ENCODE measurements around the gene IQSEC1.

The IQSEC1 gene

GRCh38 chr3:12995389-12996180 lies 77.6 kb downstream of the IQSEC1 start:
- DNase-seq: no peak

GRCh38 chr3:12994607-12995388 lies 78.4 kb downstream of the IQSEC1 start:
- DNase-seq: peak; percentile 86

GRCh38 chr3:12994357-12994606 lies 78.9 kb downstream of the IQSEC1 start:
- no peak for DNase-seq

DNA sequence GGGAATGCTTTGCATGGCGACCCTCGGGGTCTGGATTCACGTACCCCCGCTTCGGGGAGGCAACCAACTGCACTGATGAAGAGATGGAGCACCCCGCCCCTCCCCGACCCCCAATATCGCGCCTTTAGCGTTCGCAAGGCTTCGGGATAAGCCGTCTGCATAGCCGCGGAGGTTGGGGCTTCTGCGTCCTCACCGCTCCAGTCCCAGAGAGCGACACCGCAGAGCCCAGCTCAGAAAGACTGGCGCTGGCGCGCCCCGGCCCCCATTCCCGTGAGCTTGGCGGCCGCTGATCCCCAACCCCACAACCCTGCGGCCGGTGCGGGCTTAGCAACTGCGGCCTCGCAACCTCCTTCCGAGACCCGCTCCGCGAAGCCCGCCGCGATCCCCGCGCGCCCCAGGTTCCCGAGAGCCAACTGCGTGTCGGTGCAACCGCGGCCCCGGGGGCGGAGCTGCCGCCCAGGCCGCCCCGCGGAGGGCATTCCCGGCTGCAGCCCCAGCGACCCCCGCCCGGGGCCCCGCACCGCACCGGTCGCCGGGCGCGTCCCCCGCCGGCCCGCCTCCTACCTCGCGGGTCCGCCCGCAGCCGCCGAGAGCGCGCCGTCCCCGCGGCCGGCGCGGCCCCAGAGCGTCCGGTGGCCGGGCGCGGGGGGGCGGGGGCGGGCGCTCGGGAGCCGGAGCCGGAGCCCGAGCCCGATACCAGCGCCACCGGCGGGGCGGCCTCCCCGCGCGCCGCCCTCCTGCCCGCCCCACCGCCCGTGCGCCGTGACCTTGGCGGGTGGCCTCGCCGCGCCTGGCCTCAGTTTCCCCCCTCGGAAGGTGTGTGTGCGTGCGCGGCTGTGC lies 79.5 kb downstream of the IQSEC1 start:
- DNase-seq: no peak

DNA sequence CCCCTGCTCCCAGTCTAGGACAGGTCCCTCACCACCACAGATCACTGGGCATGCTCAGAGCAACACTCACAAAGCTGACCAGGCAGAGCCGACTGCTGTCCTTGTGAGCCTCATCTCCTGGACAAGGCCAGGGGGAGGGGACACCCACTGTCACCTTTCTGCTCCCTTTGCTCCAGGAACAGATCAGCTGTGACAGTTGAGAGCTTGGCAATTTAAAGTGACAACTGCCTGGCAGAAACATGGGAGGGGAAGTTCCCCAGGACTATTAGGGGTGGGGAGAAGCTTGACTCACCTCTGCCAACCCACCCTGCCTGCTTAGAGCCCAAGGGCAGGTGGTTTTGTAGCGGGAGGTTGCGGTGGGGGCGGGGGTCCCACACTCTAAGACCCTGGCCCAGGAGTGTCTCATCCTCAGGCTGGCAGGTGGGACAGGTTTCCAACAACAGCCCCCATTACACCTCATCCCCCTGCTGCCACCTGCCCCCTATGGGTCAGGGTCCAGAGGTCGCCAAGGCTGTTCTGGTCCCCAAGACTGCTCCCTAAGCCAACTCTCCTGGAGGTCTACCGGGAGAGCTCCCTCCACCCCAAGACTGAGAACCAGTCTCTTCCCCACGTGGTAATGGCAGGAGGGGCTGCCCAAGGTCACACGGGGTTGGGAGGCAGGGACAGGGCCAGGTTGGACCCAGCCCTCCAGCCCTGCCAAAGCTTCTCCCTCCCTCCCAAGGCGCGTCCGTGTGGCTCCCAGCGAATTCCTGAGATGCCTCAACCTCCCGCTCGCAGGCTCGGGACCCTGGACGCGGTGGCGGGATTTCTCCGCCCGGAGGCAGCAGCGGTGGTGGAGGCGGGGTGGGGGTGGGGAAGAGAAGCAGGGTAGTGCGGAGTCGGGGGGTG lies 80.4 kb downstream of the IQSEC1 start:
- no peak for DNase-seq

DNA sequence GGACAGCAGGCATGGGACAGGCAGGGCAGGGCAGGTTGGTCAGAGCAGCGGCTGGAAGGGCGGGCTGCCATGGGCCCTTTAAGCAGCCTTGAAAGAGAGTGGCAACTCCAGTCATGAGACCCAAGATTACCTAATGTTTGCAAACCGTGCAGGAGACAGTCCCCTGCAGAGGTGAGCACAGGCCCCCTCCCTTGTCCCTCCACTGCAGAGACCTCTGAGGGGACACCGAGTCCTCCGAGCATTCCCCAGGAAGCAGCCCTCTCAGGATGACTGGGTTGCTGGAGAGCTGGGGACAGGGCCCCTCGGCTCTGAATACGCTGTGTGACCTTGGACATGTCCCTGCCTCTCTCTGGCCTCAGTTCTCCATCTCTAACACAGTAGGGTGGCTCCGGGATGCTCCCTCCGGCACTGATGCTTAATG lies 81.4 kb downstream of the IQSEC1 start:
- DNase-seq: no peak

GRCh38 chr3:12991481-12991837 lies 81.8 kb downstream of the IQSEC1 start:
- no peak for DNase-seq

- no peak for DNase-seq
Observed at GRCh38 chr3:12990781-12991480, 82.3 kb downstream of the IQSEC1 start.

GRCh38 chr3:12990306-12990705 lies 82.9 kb downstream of the IQSEC1 start:
- DNase-seq: no peak

GRCh38 chr3:12988728-12989454 lies 84.3 kb downstream of the IQSEC1 start:
- no peak for DNase-seq

DNA sequence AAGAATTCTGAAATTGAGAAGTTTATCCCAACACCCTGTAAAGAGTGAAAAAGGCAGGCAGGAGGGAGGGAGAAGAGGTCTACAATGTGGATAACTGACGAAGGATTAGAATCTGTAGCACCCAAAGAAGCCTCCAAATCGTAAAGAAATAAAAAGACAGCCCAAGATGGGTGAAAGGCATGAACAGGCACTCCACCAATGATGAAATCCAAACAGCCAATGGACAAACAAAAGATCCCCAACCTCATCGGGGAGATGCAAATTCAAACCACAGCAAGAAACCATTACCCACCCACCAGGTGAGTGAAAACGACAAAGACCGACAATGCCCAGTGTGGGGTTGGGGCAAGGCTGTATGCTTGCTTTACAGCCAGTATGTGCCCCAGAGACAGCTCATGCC lies 85.6 kb downstream of the IQSEC1 start:
- no peak for DNase-seq

DNA sequence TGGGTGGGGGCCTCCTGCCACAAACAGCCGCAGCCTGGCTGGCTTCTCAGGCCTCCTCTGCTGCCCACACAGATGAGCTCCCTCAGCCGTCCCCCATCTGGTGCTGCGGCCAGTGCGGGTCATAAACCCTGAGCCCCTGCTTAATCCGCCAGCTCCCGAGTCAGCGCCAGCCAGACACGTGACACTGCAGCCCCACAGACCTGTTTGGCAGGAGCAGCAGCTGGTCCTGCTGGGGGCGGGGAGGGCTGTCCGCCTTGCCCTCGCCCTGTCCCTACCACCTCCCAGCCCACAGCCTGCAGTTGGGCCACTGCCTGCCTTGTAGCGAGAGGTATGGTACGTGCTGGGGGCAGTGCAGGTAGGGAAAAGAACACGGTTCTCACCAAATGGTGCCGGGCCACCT lies 86.2 kb downstream of the IQSEC1 start:
- no peak for DNase-seq

DNA sequence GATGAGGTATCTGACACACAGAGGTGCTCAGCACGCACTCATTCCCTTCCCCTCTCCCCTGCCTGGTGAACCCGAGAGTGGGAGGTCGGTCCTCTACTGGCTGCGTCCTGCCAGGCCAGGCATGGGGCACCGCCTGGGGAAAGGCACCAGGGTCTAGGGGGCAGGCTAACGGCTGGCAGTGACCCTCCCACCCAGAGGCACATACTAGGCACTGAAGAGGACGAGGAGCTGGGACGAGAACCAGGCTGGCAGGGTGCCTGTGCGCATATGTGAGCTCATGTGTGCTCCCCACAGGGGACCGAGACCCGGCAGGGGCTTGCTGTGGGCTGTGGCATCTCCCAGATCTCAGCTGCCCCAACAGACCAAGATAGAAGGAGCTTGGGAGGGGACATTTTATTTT lies 86.7 kb downstream of the IQSEC1 start:
- DNase-seq: no peak

DNA sequence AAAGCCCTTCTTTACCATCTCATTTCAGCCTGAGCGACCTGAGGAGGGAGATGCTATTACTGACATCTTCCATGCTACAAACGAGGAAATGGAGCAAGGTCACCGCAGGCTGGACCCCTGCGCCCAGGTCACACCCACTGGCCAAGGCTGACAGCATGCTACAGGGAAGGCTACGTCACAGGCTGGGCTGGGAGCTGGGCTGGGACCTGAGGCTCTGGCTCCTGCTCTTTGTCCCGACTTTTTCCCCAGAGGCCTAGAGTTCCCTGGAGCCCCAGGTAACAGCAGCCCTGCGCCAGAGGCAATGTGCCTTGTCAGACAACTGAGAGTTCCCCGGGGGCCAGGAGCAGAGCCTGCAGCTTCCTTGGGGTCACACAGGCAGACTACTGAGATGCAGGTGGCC lies 87.2 kb downstream of the IQSEC1 start:
- DNase-seq: no peak

GRCh38 chr3:12985148-12985547 lies 88.1 kb downstream of the IQSEC1 start:
- no peak for DNase-seq

- DNase-seq: peak; percentile 69
Observed at GRCh38 chr3:12984023-12984823, 89.0 kb downstream of the IQSEC1 start.

DNA sequence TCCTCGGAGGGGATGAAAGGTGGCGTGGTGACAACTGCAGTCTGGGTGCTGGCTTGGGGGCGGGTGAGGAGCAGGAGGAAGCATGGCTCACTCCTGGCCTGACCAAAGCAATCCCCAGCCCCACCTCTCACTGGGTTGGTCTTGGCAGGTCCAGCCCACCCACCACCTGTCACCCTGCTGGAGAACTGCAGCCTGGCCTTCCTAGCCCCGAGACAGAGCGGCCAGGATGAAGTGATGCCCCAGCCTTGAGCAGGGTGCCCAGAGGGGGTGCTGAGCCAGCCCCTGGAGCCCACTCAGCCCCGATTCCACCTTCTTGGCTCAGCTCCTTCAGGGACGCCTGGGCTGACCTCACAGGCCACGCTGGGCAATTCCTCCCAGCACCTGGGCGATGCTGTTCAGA lies 89.9 kb downstream of the IQSEC1 start:
- DNase-seq: no peak

GRCh38 chr3:12982619-12983101 lies 90.6 kb downstream of the IQSEC1 start:
- DNase-seq: no peak

DNA sequence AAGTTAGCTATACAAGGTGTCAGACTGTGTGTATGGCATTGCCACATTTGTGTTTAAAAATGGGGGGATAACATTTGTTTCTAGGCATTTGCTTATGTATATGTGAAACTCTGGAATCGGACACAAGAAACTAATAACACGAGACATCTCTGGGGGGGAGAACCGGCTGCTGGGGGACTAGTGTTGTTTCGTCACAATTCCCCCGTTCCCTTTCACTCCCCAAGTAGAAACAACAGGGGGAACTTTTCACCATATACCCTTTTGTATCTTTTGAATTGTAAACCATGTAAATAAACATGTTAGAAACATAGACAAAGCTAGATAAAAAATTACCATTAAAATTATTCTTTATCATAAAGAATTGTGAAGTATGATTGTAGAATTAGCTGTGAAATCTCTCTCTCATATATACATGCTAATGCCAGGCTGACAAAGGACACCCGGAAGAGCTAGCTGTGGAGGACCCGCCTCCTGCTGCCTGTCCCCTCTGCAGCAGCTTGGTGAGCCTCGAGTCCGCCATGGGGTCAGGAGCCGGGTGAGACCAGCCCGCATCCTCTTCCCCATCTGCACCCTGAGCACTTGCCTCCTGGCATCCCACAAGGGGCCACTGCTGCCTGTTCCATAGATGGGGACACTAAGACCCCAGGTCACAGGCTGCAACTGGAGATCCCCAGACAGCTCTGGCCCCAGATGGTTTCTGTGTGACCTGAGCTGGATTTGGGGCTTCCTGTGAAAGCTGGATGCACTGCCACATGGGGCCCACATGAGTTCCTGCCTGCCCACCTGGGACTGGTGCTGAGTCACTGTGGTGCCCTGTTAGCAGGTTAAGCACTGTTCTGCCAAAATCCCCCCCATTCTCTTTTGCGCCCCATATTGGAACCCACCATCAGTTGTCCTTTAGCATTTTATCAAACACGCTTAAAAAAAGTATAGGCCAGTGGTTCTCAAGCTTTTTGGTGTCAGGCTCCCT lies 91.6 kb downstream of the IQSEC1 start:
- DNase-seq: no peak
